NCI-H146 (cell line): ENCODE measurements around the gene SDR39U1.
A peak's percentile ranks its signal among the peaks of the same experiment; 100 is the strongest.

Experiments used
- DNase-seq: peaks from one replicate; lab custom pipeline; 2025; lab: John Stamatoyannopoulos, UW

The SDR39U1 gene

GRCh38 chr14:24409192-24409591 is 33.4 kb downstream of the SDR39U1 start:
- no peak for DNase-seq

GRCh38 chr14:24408764-24409163 is 33.8 kb downstream of the SDR39U1 start:
- no peak for DNase-seq

- no peak for DNase-seq
Observed at GRCh38 chr14:24407608-24408325, 34.8 kb downstream of the SDR39U1 start.

- DNase-seq, result no peak
Observed at GRCh38 chr14:24406416-24406815, 36.2 kb downstream of the SDR39U1 start.

GRCh38 chr14:24404814-24405213 is 37.8 kb downstream of the SDR39U1 start:
- no peak for DNase-seq

- no peak for DNase-seq
Observed at GRCh38 chr14:24403294-24403998, 39.1 kb downstream of the SDR39U1 start.

GRCh38 chr14:24401810-24402702 is 40.5 kb downstream of the SDR39U1 start:
- DNase-seq, result no peak

GRCh38 chr14:24399999-24400718 is 42.4 kb downstream of the SDR39U1 start:
- DNase-seq, result no peak

GRCh38 chr14:24399447-24399822 is 43.1 kb downstream of the SDR39U1 start:
- no peak for DNase-seq

- peak; percentile 47 for DNase-seq
Observed at GRCh38 chr14:24398653-24399446, 43.7 kb downstream of the SDR39U1 start, which contains the start of gene NYNRIN. Gene NYNRIN (plus strand): TSS chr14:24399003. CDS start chr14:24399247, 244 bp downstream.

GRCh38 chr14:24398293-24398652 is 44.3 kb downstream of the SDR39U1 start:
- no peak for DNase-seq

- no peak for DNase-seq
Observed at GRCh38 chr14:24397639-24398292, 44.8 kb downstream of the SDR39U1 start.

- no peak for DNase-seq
Observed at GRCh38 chr14:24395609-24396582, 46.7 kb downstream of the SDR39U1 start.

- no peak for DNase-seq
Observed at GRCh38 chr14:24394275-24394674, 48.3 kb downstream of the SDR39U1 start.

- DNase-seq, result peak; percentile 19
Observed at GRCh38 chr14:24392325-24393091, 50.1 kb downstream of the SDR39U1 start.

GRCh38 chr14:24390701-24391468 is 51.7 kb downstream of the SDR39U1 start:
- DNase-seq, result no peak
